HEK293 (cell line): ENCODE data around the gene COX19.

Source experiments
- PBX3 ChIP-seq: sonication (generic); formaldehyde crosslinking; IDR thresholded peaks from 2 replicates; pipeline ENCODE4 v1.8.1; 2022; ENCODE audit warnings: mild to moderate bottlenecking, moderate library complexity, missing genetic modification reagents
- SETDB1 ChIP-seq: IDR thresholded peaks from one replicate; pipeline ENCODE4 v1.6.1; 2017; ENCODE audit warnings: mild to moderate bottlenecking, low read length, moderate library complexity, mixed read lengths; ENCODE audit not compliant: insufficient read length
- ZNF169 ChIP-seq: fragments of 450-650 bp; formaldehyde crosslinking; IDR thresholded peaks from 2 replicates; pipeline ENCODE4 v1.5.1; 2016; ENCODE audit warnings: missing biosample characterization, missing genetic modification characterization
- ZNF302 ChIP-seq: fragments of 450-650 bp; formaldehyde crosslinking; IDR thresholded peaks from 2 replicates; pipeline ENCODE4 v1.5.1; 2016; ENCODE audit warnings: missing biosample characterization, missing genetic modification characterization, low read depth
- ZNF501 ChIP-seq: fragments of 450-650 bp; formaldehyde crosslinking; IDR thresholded peaks from 2 replicates; pipeline ENCODE4 v1.5.1; 2016; ENCODE audit warnings: missing biosample characterization, missing genetic modification characterization
- ZNF558 ChIP-seq: fragments of 450-650 bp; formaldehyde crosslinking; IDR thresholded peaks from 2 replicates; pipeline ENCODE4 v1.5.1; 2016; ENCODE audit warnings: missing biosample characterization, missing genetic modification characterization
- ZNF639 ChIP-seq: fragments of 450-650 bp; formaldehyde crosslinking; IDR thresholded peaks from 2 replicates; pipeline ENCODE4 v1.5.1; 2016; ENCODE audit warnings: missing biosample characterization, missing genetic modification characterization
- ZNF664 ChIP-seq: fragments of 450-650 bp; formaldehyde crosslinking; IDR thresholded peaks from 2 replicates; pipeline ENCODE4 v1.5.1; 2016; ENCODE audit warnings: missing biosample characterization, missing genetic modification characterization
- ZNF768 ChIP-seq: fragments of 450-650 bp; formaldehyde crosslinking; IDR thresholded peaks from 2 replicates; pipeline ENCODE4 v1.5.1; 2018; ENCODE audit warnings: missing biosample characterization, mild to moderate bottlenecking, missing genetic modification characterization
- TF ChIP-seq, protein P1 (sequence below): fragments of 450-650 bp; formaldehyde crosslinking; IDR thresholded peaks from 2 replicates; pipeline ENCODE4 v1.5.1; 2016; ENCODE audit warnings: missing biosample characterization, missing genetic modification characterization
- TF ChIP-seq, protein P2 (sequence below): fragments of 450-650 bp; formaldehyde crosslinking; conservative IDR thresholded peaks from 2 replicates; pipeline ENCODE4 v1.5.1; 2016; ENCODE audit warnings: low read depth, missing biosample characterization, missing genetic modification characterization

DNA sequence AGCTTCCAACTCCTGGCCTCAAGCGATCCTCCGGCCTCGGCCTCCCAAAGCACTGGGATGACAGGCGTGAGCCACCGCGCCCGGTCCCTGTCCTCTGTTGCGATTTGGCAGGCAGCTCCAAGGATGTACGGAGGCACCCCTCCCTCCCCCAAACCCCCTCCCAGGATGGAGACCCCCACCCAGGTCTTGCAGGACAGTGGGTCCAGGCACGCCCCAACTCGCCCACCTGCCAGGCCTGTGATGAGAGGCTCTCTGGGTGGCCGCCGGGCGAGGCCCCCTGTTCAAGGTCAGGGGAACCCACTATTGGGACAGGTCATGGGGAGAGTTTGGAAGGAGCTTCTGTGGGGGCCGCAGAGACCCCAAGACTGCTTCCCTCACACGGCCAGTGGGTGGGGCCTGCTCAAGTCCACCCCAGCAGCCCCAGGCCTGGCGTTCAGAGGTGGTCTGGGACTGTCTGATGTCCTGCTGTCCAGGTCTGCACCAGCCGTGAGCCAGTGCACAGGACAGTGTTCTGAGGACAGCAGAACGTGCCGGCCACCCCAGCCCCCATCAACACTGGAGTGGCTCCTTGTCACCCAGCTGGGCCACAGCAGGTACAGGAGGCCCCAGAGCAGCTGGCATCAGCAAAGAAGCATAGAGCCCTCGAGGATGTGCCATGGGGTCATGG is 23.3 kb downstream of the COX19 start:
- TF ChIP-seq PBX3 (CRISPR knock-in tag) = no peak
- no peak for TF ChIP-seq ZNF768 (tag by site-specific recombination)
- TF ChIP-seq ZNF302 (tag by site-specific recombination) = no peak
- TF ChIP-seq, protein P1, sequence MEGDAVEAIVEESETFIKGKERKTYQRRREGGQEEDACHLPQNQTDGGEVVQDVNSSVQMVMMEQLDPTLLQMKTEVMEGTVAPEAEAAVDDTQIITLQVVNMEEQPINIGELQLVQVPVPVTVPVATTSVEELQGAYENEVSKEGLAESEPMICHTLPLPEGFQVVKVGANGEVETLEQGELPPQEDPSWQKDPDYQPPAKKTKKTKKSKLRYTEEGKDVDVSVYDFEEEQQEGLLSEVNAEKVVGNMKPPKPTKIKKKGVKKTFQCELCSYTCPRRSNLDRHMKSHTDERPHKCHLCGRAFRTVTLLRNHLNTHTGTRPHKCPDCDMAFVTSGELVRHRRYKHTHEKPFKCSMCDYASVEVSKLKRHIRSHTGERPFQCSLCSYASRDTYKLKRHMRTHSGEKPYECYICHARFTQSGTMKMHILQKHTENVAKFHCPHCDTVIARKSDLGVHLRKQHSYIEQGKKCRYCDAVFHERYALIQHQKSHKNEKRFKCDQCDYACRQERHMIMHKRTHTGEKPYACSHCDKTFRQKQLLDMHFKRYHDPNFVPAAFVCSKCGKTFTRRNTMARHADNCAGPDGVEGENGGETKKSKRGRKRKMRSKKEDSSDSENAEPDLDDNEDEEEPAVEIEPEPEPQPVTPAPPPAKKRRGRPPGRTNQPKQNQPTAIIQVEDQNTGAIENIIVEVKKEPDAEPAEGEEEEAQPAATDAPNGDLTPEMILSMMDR (tag by site-specific recombination) = no peak
- no peak for TF ChIP-seq ZNF664 (tag by site-specific recombination)
- no peak for TF ChIP-seq ZNF169 (tag by site-specific recombination)
- no peak for TF ChIP-seq ZNF639 (tag by site-specific recombination)
- no peak for TF ChIP-seq ZNF558 (tag by site-specific recombination)
- TF ChIP-seq, protein P2, sequence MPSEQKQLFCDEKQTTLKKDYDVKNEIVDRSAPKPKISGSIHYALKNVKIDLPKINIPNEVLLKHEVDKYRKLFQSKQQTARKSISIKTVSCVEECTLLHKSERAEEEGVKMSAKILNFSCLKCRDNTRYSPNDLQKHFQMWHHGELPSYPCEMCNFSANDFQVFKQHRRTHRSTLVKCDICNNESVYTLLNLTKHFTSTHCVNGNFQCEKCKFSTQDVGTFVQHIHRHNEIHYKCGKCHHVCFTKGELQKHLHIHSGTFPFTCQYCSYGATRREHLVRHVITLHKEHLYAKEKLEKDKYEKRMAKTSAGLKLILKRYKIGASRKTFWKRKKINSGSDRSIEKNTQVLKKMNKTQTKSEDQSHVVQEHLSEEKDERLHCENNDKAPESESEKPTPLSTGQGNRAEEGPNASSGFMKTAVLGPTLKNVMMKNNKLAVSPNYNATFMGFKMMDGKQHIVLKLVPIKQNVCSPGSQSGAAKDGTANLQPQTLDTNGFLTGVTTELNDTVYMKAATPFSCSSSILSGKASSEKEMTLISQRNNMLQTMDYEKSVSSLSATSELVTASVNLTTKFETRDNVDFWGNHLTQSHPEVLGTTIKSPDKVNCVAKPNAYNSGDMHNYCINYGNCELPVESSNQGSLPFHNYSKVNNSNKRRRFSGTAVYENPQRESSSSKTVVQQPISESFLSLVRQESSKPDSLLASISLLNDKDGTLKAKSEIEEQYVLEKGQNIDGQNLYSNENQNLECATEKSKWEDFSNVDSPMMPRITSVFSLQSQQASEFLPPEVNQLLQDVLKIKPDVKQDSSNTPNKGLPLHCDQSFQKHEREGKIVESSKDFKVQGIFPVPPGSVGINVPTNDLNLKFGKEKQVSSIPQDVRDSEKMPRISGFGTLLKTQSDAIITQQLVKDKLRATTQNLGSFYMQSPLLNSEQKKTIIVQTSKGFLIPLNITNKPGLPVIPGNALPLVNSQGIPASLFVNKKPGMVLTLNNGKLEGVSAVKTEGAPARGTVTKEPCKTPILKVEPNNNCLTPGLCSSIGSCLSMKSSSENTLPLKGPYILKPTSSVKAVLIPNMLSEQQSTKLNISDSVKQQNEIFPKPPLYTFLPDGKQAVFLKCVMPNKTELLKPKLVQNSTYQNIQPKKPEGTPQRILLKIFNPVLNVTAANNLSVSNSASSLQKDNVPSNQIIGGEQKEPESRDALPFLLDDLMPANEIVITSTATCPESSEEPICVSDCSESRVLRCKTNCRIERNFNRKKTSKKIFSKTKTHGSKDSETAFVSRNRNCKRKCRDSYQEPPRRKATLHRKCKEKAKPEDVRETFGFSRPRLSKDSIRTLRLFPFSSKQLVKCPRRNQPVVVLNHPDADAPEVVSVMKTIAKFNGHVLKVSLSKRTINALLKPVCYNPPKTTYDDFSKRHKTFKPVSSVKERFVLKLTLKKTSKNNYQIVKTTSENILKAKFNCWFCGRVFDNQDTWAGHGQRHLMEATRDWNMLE (tag by site-specific recombination) = no peak
- no peak for TF ChIP-seq SETDB1
- TF ChIP-seq ZNF501 (tag by site-specific recombination) = no peak
